NCI-H146 (cell line): ENCODE results near the gene ANKMY1.
"Not testable (repeated sequence)": the region's sequence is repeated elsewhere in the genome, so short reads cannot be mapped to it uniquely, and the experiment has no call there.

ENCODE experiments used
- DNase-seq: peaks from one replicate; lab custom pipeline; 2025; lab: John Stamatoyannopoulos, UW

ANKMY1 gene

GRCh38 chr2:240505910-240506309, 51.9 kb downstream of the ANKMY1 start:
- DNase-seq: no peak

GRCh38 chr2:240503848-240504247, 53.9 kb downstream of the ANKMY1 start:
- no peak for DNase-seq

GRCh38 chr2:240503375-240503774, 54.4 kb downstream of the ANKMY1 start:
- no peak for DNase-seq

GRCh38 chr2:240502430-240503121, 55.2 kb downstream of the ANKMY1 start:
- no peak for DNase-seq

- DNase-seq: no peak
These were observed 55.7 kb downstream of the ANKMY1 start for GRCh38 chr2:240502059-240502429.

GRCh38 chr2:240501531-240501991, 56.2 kb downstream of the ANKMY1 start:
- DNase-seq: no peak

GRCh38 chr2:240500561-240501423, 57.0 kb downstream of the ANKMY1 start:
- DNase-seq: no peak

GRCh38 chr2:240499309-240500301, 58.2 kb downstream of the ANKMY1 start:
- no peak for DNase-seq

GRCh38 chr2:240498958-240499260, 58.9 kb downstream of the ANKMY1 start:
- no peak for DNase-seq

GRCh38 chr2:240498171-240498957, 59.4 kb downstream of the ANKMY1 start:
- DNase-seq: no peak

- not testable (repeated sequence) for DNase-seq
These were observed 60.7 kb downstream of the ANKMY1 start for GRCh38 chr2:240497082-240497481.

GRCh38 chr2:240494942-240495341, 62.8 kb downstream of the ANKMY1 start:
- not testable (repeated sequence) for DNase-seq

GRCh38 chr2:240494194-240494793, 63.5 kb downstream of the ANKMY1 start:
- DNase-seq: no peak

GRCh38 chr2:240491483-240491882, 66.3 kb downstream of the ANKMY1 start:
- no peak for DNase-seq

GRCh38 chr2:240482141-240482540, 75.6 kb downstream of the ANKMY1 start:
- no peak for DNase-seq

- no peak for DNase-seq
These were observed 76.1 kb downstream of the ANKMY1 start for GRCh38 chr2:240481720-240482119.

GRCh38 chr2:240480834-240481623, 76.8 kb downstream of the ANKMY1 start:
- no peak for DNase-seq

- no peak for DNase-seq
These were observed 78.7 kb downstream of the ANKMY1 start for GRCh38 chr2:240479111-240479501.

GRCh38 chr2:240478346-240479110, 79.3 kb downstream of the ANKMY1 start:
- no peak for DNase-seq
